ENCODE data around the gene MUC4.

MUC4 gene

DNA sequence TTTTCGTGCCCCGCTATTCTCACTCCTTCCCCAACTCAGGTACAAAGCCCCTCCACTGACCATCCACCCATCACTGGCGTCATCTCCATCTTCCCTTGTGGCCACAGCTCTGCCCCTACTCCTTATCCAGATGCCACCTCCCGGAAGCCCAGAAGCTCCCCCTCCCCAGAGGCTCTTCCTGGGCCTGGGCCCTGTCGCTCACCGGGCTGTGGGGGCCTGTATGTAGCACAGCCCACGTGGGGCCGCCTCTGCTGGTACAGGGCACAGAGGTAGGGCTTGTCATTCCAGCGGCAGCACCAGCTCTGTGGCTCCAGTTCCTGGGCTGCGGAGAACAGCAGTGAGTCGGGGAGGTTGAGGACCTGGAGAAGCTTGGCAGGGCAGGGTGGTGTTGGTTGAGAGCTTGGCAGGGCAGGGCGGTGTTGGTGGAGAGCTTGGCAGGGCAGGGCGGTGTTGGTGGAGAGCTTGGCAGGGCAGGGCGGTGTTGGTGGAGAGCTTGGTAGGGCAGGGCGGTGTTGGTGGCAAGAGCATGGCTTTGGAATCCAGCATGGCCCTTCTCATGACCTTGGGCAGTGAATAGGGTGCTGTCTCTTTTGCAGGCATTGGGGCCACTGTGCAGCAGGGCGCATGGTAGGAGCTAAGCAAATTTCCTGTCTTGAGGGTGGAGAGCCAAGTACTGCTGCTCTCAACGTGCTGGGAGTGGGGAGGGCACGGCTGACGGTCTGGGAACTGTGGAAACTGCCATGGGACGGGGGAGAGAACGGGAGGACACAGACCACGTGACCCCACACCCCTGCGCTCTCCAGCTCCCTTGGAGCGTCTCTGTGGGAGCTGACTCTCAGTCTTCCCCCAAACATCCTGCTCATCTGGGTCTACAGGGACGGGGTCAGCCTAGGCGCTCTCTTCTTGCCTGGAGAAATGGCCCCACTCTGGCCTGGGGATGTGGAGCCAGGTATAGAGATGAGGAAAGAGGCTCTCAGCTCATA, 47.6 kb downstream of the MUC4 start:
- no peaks in the 10 kb centered on the region for H3K36me3 Mint-ChIP-seq
- H3K4me3 Mint-ChIP-seq = no peak overlapping the region
- H3K27me3 Mint-ChIP-seq = peaks cover 11% of the 10 kb centered on the region
- H3K27ac Mint-ChIP-seq = peak overlapping the region; percentile 74
- H3K4me1 Mint-ChIP-seq = no peaks in the 10 kb centered on the region
- H3K9me3 Mint-ChIP-seq = no peaks in the 10 kb centered on the region

GRCh38 chr3:195763076-195763830, 48.5 kb downstream of the MUC4 start:
- H3K4me3 Mint-ChIP-seq = no peak overlapping the region
- H3K36me3 Mint-ChIP-seq = no peaks in the 10 kb centered on the region
- H3K27ac Mint-ChIP-seq = peak overlapping the region; percentile 77
- H3K4me1 Mint-ChIP-seq = no peaks in the 10 kb centered on the region
- peaks cover 11% of the 10 kb centered on the region for H3K27me3 Mint-ChIP-seq
- H3K9me3 Mint-ChIP-seq = no peaks in the 10 kb centered on the region

- H3K4me1 Mint-ChIP-seq = no peaks in the 10 kb centered on the region
- H3K27me3 Mint-ChIP-seq = peaks cover 15% of the 10 kb centered on the region
- no peaks in the 10 kb centered on the region for H3K36me3 Mint-ChIP-seq
- H3K4me3 Mint-ChIP-seq = no peak overlapping the region
- H3K9me3 Mint-ChIP-seq = no peaks in the 10 kb centered on the region
- no peak overlapping the region for H3K27ac Mint-ChIP-seq
Measured at GRCh38 chr3:195762611-195763010, 49.1 kb downstream of the MUC4 start.

DNA sequence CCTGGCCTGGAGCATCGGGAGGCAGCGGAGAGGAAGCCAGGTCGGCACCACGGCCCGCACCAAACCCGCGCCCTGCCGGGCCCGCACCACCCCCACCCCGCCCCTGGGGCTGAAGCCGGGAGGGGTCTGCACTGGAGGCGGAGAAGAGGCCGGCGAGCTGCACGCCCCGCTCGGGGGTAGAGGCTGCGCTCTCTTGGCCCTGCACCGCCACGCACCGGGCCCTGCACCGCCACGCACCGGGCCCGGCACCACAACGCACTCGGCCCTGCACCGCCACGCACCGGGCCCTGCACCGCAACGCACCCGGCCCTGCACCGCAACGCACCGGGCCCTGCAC, 49.5 kb downstream of the MUC4 start:
- H3K27me3 Mint-ChIP-seq = peaks cover 16% of the 10 kb centered on the region
- H3K9me3 Mint-ChIP-seq = no peaks in the 10 kb centered on the region
- H3K36me3 Mint-ChIP-seq = no peaks in the 10 kb centered on the region
- no peaks in the 10 kb centered on the region for H3K4me1 Mint-ChIP-seq
- H3K4me3 Mint-ChIP-seq = no peak overlapping the region
- H3K27ac Mint-ChIP-seq = no peak overlapping the region

DNA sequence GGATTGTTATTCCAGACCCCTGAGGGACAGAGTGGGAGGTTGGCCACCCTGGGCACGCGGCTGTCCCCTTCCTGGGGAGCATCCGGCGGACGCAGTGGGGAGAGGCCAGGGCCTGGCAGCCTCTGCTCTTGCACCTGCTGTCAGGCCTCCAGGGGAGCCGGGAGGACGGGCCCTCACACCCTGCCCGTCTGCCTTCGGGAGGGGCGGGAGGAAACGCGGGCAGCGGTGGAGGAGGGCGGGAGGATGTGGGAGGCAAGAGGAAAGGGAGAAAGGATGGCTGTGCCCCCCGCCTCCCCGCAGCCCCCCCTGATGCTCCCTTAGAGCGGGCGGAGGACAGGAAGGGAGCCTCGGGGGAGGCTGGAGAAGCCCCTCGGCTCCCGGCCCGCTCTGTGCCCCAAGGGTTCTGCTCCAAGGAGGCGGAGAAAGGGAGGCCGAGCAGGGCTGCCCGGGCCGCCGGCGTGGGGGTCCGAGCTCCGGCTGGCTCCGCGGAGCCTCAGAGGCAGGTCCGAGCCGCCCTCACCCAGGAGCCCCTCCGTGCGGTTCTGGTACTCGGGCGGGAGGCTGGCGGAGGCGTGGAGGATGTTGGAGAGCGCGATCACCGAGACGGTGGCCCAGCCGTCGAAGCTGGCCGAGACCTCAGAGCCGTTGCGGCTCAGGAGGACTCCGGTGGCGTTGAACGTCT, 50.0 kb downstream of the MUC4 start:
- Mint-ChIP-seq H3K27ac (no peak overlapping the region), H3K27me3 (peaks cover 16% of the 10 kb centered on the region), H3K4me3 (no peak overlapping the region), H3K4me1 (peaks cover 3% of the 10 kb centered on the region), H3K9me3 (no peaks in the 10 kb centered on the region), H3K36me3 (no peaks in the 10 kb centered on the region)

DNA sequence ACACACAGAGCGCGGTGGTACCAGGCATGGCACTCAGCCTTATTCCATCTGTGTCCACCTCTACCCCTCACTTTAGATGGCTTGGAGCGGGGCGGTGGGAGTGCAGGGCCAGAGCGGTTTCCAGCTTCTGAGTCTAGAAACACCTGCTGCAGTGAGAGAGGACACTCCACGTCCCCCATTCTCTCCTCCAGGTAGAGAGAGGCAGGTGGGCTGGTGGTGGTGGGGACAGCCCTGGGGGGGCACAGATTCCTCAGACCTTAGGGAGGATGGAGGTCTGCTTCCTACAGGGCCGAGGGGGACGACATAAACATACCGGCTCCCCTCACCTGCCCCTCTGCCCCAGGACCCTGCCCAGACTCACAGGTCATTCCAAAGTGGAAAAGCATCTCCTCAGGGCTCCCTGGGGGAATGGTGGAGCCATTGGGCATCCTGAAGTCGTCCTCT, 50.6 kb downstream of the MUC4 start:
- Mint-ChIP-seq H3K4me1 (peaks cover 3% of the 10 kb centered on the region), H3K9me3 (no peaks in the 10 kb centered on the region), H3K4me3 (no peak overlapping the region), H3K27me3 (peaks cover 16% of the 10 kb centered on the region), H3K36me3 (no peaks in the 10 kb centered on the region), H3K27ac (no peak overlapping the region)

DNA sequence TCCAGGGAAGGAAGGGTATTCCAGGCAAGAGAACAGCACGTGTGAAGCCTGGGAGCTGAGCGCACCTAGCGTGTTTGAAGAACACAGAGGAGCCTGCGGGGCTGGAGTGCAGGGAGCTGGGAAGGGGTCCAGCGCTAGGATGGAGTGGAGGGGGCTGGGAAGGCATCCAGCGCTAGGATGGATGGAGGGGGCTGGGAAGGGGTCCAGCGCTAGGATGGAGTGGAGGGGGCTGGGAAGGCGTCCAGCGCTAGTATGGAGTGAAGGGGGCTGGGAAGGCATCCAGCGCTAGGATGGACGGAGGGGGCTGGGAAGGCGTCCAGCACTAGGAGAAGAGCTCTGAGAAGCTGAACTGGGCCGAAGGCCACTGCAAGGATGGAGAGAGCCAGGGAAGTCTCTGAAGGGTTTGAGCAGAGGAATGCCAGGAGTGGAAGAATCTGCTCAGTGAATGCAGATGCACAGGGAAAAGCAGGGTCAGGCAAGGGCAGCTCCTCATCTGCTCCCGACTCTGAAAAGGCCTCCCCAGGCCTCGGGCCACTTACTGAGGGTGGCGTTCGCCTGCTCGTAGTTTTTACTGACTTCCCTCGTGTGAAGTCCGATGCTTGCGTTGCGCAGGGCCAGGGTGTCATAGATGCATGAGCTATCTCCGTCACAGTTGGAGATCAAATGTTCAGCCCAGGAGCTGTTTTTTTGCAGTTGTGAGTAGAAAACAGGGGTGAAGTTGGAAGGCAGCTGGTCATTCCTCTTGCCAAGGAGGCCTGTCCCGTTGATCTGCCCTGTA, 51.2 kb downstream of the MUC4 start:
- peaks cover 16% of the 10 kb centered on the region for H3K27me3 Mint-ChIP-seq
- H3K4me3 Mint-ChIP-seq = no peak overlapping the region
- no peaks in the 10 kb centered on the region for H3K36me3 Mint-ChIP-seq
- H3K9me3 Mint-ChIP-seq = no peaks in the 10 kb centered on the region
- H3K27ac Mint-ChIP-seq = no peak overlapping the region
- H3K4me1 Mint-ChIP-seq = peaks cover 3% of the 10 kb centered on the region

GRCh38 chr3:195758721-195759353, 52.9 kb downstream of the MUC4 start:
- peaks cover 16% of the 10 kb centered on the region for H3K27me3 Mint-ChIP-seq
- H3K9me3 Mint-ChIP-seq = no peaks in the 10 kb centered on the region

DNA sequence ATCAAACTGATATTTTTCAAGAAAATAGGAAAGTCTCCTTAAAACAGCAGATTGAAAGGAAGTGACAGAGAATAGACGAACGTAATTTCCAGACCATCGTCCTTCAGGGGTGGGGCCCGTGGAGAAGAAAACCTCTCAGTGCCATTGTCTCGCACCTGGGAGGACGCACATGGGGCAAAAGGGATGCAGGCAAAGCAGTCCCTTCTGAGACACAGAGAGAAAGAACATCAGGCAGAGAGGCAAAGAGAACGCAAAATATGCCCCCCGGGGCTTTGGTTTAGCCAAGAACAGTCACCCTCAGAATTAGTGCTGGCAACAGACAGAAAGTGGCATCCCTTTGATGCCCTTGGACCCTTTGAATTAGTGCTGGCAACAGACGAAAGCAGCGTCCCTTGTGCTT, 53.9 kb downstream of the MUC4 start:
- Mint-ChIP-seq H3K27ac (no peak overlapping the region), H3K27me3 (peaks cover 16% of the 10 kb centered on the region), H3K4me3 (no peak overlapping the region), H3K36me3 (no peaks in the 10 kb centered on the region), H3K4me1 (peaks cover 3% of the 10 kb centered on the region), H3K9me3 (no peaks in the 10 kb centered on the region)

More at GRCh38 chr3:195758721-195759353, 52.9 kb downstream of the MUC4 start:
- H3K36me3 Mint-ChIP-seq = no peaks in the 10 kb centered on the region
- H3K27ac Mint-ChIP-seq = no peak overlapping the region
- peaks cover 3% of the 10 kb centered on the region for H3K4me1 Mint-ChIP-seq
- no peak overlapping the region for H3K4me3 Mint-ChIP-seq

GRCh38 chr3:195757438-195757770, 54.3 kb downstream of the MUC4 start:
- Mint-ChIP-seq H3K27me3 (peaks cover 16% of the 10 kb centered on the region), H3K36me3 (no peaks in the 10 kb centered on the region), H3K4me3 (no peak overlapping the region), H3K9me3 (no peaks in the 10 kb centered on the region), H3K27ac (no peak overlapping the region), H3K4me1 (peaks cover 3% of the 10 kb centered on the region)

DNA sequence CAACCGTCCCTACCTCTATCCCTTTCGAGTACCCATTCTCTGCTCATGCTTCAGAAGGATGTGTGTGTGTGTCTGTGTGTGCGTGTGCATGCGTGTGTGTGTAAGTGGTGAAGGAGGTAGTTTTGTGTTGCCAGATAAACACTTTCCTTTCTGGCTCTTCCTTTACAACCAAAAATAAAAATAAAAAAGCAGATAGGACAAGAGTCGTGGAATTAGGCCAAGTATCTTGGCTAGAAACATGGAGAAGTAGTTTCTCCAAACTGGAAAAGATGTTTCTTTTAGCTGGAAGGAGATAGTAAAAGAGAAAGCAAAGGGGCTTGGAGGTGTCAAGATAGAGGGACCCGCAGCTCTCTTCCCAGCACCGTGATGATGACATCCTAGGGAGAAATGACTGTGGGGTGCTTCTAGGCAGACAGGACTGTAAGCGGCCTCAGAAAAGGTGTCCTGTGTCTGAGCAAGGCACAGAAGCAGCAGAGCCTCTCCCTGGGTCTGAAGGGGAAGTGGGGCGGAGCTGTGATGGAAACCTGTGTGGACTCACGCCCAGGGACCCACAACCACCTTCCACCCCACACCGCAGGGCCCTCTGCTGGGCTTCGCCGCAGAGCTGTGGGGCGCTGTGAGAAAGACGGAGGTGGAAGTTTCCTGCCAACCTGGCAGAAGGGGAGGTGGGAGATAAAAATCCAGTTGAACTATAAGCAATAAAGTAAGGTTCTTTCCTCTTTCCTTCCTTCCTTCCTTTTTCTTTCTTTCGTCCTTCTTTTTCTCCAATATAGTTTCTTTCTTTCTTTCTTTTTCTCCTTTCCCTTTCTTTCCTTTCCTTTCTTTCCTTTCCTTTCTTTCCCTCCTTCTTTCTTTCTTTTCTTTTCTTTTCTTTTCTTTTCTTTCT, 55.7 kb downstream of the MUC4 start:
- Mint-ChIP-seq H3K9me3 (no peaks in the 10 kb centered on the region), H3K4me3 (no peak overlapping the region), H3K27me3 (peaks cover 16% of the 10 kb centered on the region), H3K36me3 (no peaks in the 10 kb centered on the region), H3K27ac (no peak overlapping the region), H3K4me1 (peaks cover 3% of the 10 kb centered on the region)

- peaks cover 3% of the 10 kb centered on the region for H3K4me1 Mint-ChIP-seq
- H3K27ac Mint-ChIP-seq = no peak overlapping the region
- no peak overlapping the region for H3K4me3 Mint-ChIP-seq
- peaks cover 14% of the 10 kb centered on the region for H3K27me3 Mint-ChIP-seq
- no peaks in the 10 kb centered on the region for H3K36me3 Mint-ChIP-seq
- H3K9me3 Mint-ChIP-seq = no peaks in the 10 kb centered on the region
Measured at GRCh38 chr3:195755391-195755790, 56.3 kb downstream of the MUC4 start.

DNA sequence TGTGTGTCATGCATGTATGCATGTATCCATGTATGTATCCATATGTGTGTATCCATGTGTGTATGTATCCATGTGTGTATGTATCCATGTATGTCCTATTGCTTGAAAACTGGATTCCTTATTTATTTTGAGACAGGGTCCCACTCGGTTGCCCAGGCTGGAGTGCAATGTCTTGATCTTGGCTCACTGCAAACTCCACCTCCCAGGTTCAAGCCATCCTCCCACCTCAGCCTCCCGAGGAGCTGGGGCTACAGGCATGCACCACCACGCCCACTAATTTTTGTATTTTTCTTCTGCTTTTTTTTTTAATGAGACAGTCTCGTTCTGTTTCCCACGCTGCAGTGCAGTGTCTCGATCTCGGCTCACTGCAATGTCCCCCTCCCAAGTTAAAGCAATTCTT, 56.8 kb downstream of the MUC4 start:
- peaks cover 9% of the 10 kb centered on the region for H3K27me3 Mint-ChIP-seq
- H3K36me3 Mint-ChIP-seq = no peaks in the 10 kb centered on the region
- H3K4me1 Mint-ChIP-seq = peaks cover 3% of the 10 kb centered on the region
- H3K4me3 Mint-ChIP-seq = no peak overlapping the region
- no peaks in the 10 kb centered on the region for H3K9me3 Mint-ChIP-seq
- H3K27ac Mint-ChIP-seq = no peak overlapping the region

DNA sequence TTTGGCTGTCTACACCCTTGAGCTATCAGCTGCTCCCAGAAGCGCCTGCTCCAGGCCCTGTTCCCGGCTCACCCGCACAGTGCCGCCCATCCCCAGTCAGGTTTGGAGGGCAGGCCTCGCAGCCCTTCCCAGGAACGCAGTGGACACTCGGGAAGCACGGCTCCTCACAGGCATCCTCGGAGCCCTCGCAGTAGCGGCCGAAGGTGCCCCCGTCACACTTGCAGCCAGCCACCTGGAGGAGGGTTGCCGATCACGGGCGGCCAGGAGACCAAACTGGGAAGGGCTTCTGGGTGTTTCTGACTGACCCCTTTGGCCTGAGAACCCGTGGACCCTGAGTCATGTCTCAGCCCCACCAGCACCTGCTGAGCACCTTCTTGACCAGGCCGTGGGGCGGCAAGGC, 57.6 kb downstream of the MUC4 start:
- no peaks in the 10 kb centered on the region for H3K9me3 Mint-ChIP-seq
- H3K4me3 Mint-ChIP-seq = no peak overlapping the region
- peaks cover 4% of the 10 kb centered on the region for H3K27me3 Mint-ChIP-seq
- peaks cover 3% of the 10 kb centered on the region for H3K4me1 Mint-ChIP-seq
- H3K27ac Mint-ChIP-seq = no peak overlapping the region
- H3K36me3 Mint-ChIP-seq = no peaks in the 10 kb centered on the region

All from activated naive CD4-positive, alpha-beta T cell treated with anti-CD3 and anti-CD28 coated beads, Interleukin-2, amount 50 U/mL, for 24 hours (primary cell).